HG03039 (cell line): Measurements from ENCODE around the gene OGFOD3.
"Not testable (repeated sequence)": the region's sequence is repeated elsewhere in the genome, so short reads cannot be mapped to it uniquely, and the experiment has no call there.

ENCODE experiments used
- ATAC-seq: cut with Tn5 transposase; IDR thresholded peaks from one replicate; pipeline ENCODE4 v1.9.1; 2021; ENCODE audit warnings: mild to moderate bottlenecking, moderate library complexity; ENCODE audit not compliant: unreplicated experiment

Gene OGFOD3

DNA sequence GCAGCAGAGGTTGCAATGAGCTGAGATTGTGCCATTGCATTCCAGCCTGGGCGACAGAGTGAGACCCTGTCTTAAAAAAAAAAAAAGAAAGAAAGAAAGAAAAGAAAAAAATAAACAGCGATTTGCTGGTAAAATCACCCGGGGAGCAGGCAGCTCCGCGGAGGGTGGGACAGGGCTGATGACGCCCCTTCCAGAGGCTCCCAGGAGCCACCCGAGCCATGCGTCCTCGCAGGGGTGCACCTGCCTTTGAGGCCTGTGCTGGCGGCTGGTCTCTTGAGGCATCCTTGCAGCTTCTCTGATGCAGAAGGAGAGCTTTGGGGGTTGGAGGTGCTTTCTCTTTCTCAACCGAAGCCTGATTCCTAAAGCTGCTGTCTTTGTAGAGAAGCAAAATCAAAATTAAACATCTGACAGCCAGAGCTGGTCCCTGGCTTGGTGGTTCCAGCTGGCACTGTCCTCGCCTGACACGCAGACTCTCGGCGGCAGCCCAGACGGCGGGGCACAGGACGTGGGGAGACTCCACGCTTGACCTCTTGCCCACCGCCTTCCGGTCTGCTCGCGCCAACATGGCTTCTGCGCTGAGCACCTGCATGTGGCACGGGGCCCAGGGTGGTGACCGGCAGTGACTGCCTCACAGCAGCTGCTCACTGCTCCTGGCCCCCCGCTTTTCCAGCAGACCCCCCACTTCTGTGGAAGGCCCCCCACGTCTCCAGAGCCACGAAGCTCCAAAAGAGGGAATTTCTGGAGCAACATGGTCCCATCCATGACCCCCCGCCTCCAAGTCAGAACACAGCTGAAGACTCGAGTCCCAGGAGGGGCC, 40.3 kb downstream of the OGFOD3 start:
- no peak for ATAC-seq

- ATAC-seq = not testable (repeated sequence)
These were observed 41.1 kb downstream of the OGFOD3 start for GRCh38 chr17:82377294-82377693.

- ATAC-seq = no peak
These were observed 42.2 kb downstream of the OGFOD3 start for GRCh38 chr17:82376042-82376730.

GRCh38 chr17:82375359-82376041, 42.9 kb downstream of the OGFOD3 start:
- no peak for ATAC-seq

DNA sequence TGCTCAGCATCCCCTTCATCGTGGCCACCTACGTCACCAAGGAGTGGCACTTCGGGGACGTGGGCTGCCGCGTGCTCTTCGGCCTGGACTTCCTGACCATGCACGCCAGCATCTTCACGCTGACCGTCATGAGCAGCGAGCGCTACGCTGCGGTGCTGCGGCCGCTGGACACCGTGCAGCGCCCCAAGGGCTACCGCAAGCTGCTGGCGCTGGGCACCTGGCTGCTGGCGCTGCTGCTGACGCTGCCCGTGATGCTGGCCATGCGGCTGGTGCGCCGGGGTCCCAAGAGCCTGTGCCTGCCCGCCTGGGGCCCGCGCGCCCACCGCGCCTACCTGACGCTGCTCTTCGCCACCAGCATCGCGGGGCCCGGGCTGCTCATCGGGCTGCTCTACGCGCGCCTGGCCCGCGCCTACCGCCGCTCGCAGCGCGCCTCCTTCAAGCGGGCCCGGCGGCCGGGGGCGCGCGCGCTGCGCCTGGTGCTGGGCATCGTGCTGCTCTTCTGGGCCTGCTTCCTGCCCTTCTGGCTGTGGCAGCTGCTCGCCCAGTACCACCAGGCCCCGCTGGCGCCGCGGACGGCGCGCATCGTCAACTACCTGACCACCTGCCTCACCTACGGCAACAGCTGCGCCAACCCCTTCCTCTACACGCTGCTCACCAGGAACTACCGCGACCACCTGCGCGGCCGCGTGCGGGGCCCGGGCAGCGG, 43.6 kb downstream of the OGFOD3 start:
- ATAC-seq = no peak

GRCh38 chr17:82373731-82374625, 44.4 kb downstream of the OGFOD3 start:
- ATAC-seq = no peak

GRCh38 chr17:82373072-82373452, 45.3 kb downstream of the OGFOD3 start:
- not testable (repeated sequence) for ATAC-seq

DNA sequence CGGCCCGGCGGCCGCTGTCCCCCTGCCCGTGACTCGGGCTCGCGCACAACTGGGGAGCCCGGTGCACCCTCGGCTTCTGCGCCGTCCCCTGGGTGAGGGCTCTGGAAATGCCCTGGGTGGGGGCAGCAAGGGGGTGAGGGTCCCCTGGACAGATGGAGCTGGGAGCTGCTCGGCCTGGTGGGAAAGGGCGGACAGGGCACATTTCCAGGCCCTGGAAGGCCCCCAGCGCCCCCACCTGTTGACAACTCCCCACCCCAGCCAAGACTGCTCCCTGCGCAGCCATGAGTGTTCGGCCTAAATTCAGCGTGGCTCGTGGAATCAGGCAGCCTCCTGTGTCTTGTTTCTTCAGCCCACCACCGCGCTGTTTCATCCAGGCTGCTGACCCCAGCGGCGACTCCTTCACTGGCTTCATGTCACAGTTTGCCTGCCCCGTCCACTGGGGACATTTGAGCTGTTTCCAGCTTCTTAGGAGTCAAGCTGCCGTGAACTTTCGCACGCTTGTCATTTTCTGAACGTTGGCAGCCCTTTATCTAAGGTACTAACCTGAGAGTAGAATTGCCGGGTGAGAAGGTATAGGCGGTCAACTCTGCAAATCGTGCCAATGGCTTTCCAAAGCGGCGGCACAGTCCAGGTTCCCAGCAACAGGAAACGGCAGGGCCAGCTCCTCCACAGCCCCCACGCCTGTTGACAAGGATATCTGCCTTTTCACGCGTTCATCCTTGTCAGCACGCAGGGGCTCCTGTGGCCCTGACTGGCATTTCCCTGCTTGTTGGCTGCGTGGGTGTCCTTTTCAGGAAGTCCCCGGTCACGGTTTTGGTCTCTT, 45.9 kb downstream of the OGFOD3 start:
- ATAC-seq = no peak

GRCh38 chr17:82371333-82372248, 46.8 kb downstream of the OGFOD3 start, which contains the start of gene UTS2R:
Gene UTS2R, plus strand, starts transcription at chr17:82371765. Its CDS starts 2,560 bp downstream, at chr17:82374325.
- no peak for ATAC-seq

- ATAC-seq = no peak
These were observed 47.7 kb downstream of the OGFOD3 start for GRCh38 chr17:82370471-82371332.

DNA sequence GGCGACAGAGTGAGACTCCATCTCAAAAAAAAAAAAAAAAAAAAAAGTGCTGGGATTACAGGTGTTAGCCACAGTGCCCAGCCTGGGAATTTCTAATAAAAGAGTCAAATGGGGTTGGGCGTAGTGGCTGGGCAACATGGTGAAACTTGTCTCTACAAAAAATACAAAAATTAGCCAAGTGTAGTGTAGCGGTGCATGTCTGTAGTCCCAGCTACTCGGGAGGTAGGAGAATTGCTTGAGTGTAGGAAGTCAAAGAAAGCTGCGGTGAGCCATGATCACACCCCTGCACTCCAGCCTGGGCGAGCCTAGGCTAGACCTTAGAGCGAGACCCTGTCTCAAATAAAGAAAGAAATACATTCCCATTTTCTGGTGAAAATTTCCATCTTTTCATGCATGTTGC, 49.2 kb downstream of the OGFOD3 start:
- no peak for ATAC-seq

DNA sequence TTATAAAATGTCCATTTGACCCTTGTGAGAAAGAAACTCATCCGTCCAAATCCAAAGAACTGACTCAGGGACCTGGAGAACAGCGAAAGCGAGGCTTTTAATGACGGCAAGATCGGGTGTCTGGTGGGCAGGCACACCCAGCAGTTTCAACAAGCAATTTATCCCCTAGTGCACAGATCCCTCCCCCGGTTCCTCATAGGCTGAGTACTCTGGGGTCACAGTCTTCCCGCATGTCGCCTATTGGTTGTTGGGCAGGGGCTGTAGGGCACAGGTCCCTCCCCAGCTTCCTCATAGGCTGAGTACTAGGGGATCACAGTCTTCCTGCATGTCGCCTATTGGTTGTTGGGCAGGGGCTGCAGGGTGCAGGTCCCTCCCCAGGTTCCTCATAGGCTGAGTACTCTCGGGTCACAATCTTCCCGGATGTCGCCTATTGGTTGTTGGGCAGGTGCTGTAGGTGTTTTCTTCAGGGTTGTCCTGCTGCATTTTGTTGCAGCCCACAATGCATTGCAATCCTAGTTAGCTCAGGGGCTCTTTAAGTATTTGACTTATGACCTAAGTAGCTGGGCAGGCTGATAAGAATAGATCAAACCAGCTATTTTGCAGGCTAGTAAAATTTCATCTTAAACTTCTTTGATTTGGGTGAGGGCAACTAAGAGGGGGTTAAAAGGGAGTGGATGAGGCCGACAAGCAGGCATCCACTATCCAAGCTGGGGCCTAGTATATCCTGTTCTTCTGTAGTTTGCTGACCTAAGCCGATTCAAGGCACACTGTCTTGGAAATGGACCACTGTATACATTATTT, 50.5 kb downstream of the OGFOD3 start:
- no peak for ATAC-seq

DNA sequence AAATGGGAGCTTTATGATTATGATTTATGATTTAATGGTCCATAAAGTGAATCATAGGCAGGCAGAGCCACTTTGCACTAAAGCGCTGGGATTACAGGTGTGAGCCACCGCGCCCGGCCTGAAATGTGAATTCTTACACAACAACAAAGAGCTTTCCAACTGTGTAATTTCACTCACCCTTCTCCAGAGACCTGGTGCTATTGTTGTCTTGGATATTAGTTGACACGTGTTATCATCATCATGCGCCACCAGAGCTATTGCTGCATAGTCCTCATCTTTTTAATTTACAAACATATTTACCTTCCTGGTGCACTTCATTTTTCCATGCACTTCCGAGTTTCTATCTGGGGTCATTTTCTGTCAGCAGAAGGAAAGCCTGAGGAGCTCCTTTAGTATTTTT, 51.6 kb downstream of the OGFOD3 start:
- ATAC-seq = no peak

GRCh38 chr17:82365606-82366295, 52.6 kb downstream of the OGFOD3 start:
- ATAC-seq = no peak

DNA sequence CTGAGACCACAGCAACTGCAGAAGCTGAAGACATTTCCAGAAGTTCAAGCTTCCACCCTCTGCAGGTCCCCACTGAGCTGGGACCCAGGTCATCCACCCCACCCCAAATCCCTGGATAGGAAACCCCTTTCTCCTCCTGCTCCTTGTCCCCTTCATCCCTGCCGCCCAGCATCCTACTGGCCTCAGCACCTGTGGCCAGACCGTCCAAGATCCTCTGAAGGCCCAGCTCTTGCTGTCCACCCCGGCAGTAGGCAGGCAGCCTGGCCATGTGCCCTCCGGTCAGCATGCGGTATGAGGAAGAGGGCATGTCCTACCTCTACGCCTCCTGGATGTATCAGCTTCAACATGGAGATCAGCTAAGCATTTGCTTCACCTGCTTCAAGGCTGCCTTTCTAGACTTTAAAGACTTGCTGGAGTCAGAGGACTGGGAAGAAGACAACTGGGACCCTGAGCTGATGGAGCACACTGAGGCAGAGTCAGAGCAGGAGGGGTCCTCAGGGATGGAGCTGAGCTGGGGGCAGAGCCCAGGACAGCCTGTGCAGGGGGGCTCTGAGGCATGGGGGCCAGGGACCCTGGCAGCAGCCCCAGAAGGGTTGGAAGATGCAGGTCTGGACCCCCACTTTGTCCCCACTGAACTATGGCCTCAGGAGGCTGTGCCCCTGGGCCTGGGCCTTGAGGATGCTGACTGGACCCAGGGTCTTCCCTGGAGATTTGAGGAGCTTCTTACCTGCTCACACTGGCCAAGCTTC, 56.3 kb downstream of the OGFOD3 start:
- ATAC-seq = no peak
